GM12878 (cell line): ENCODE results near the gene PADI3. TPM values are rescaled to one million over a fixed set of nuclear protein-coding genes. Genes with fewer than 3 reads are reported as not detected.

ENCODE experiments used
- ATAC-seq: fragments of 200-7000 bp; cut with Tn5 transposase; 3 replicates; pipeline ENCODE4 v1.9.1; 2020; ENCODE audit warnings: mild to moderate bottlenecking, moderate library complexity
- BruUV-seq: library from RNA; stranded (reverse); fragments of 400-500 nt; replicated peaks from 2 replicates; lab custom pipeline; 2021; lab: Mats Ljungman, UMichigan
- CTCF ChIA-PET: fragments of 300-600 bp; sonication (Branson Sonifier 250); formaldehyde crosslinking; extraction: SDS; loops from one replicate; lab custom pipeline; 2021; ENCODE audit warnings: inconsistent platforms; lab: Yijun Ruan, JAX
- POLR2A ChIA-PET: fragments of 350-600 bp; formaldehyde crosslinking; extraction: SDS; loops from one replicate; lab custom pipeline; 2021; ENCODE audit warnings: inconsistent platforms; lab: Charles Lee
- RAD21 ChIA-PET: fragments of 300-600 bp; sonication (Branson Sonifier 250); formaldehyde crosslinking; loops from one replicate; lab custom pipeline; 2023; ENCODE audit warnings: antibody characterized with exemption; ENCODE audit not compliant: unreplicated experiment; lab: Charles Lee
- SMC1A ChIA-PET: fragments of 300-600 bp; sonication (Branson Sonifier 250); formaldehyde crosslinking; loops from one replicate; lab custom pipeline; 2023; ENCODE audit not compliant: unreplicated experiment, uncharacterized antibody; lab: Charles Lee
- DNase-seq: peaks from one replicate; pipeline ENCODE4 v3.0.0-alpha.2; 2011; ENCODE audit warnings: low read depth, low spot score
- FAIRE-seq: peaks from 3 replicates; lab custom pipeline; 2011; peaks lifted over from hg19 to GRCh38; lab: Jason Lieb, UNC
- H2AFZ ChIP-seq: 2 replicates; pipeline ENCODE4 v1.6.0; 2011; ENCODE audit warnings: low read depth, low read length, control low read depth; ENCODE audit not compliant: control insufficient read depth
- H3K27ac ChIP-seq: 2 replicates; pipeline ENCODE4 v1.5.1; 2011; ENCODE audit warnings: control low read depth; ENCODE audit not compliant: control insufficient read depth, insufficient read depth
- H3K27me3 ChIP-seq, 2 experiments: replicated peaks in 1 of 2; 2 replicates each; pipeline versions ENCODE4 v1.6.0 to v1.6.1; 2011; ENCODE audit warnings: low read length in 1 of 2; ENCODE audit not compliant: control insufficient read depth in 2 of 2, insufficient read depth in 2 of 2
- H3K36me3 ChIP-seq, 2 experiments: 2 replicates each; pipeline ENCODE4 v1.5.1; 2011; ENCODE audit warnings: low read length in 1 of 2; ENCODE audit not compliant: control insufficient read depth in 2 of 2, insufficient read depth in 2 of 2
- H3K4me1 ChIP-seq: 2 replicates; pipeline ENCODE4 v1.6.1; 2011; ENCODE audit warnings: mild to moderate bottlenecking, low read length, moderate library complexity, mixed read lengths; ENCODE audit not compliant: control insufficient read depth, insufficient read depth
- H3K4me2 ChIP-seq: 2 replicates; pipeline ENCODE4 v1.6.0; 2011; ENCODE audit warnings: control low read depth; ENCODE audit not compliant: control insufficient read depth, insufficient read depth
- H3K4me3 ChIP-seq: fragments of 200-600 bp; sonication (generic); 2 replicates; pipeline ENCODE4 v1.5.1; 2016
- H3K79me2 ChIP-seq: 2 replicates; pipeline ENCODE4 v1.6.0; 2011; ENCODE audit warnings: low read length; ENCODE audit not compliant: control insufficient read depth, insufficient read depth
- H3K9ac ChIP-seq: 2 replicates; pipeline ENCODE4 v1.8.0; 2011; ENCODE audit warnings: low read length, control low read depth, mixed read lengths; ENCODE audit not compliant: control insufficient read depth, insufficient read depth
- H3K9me3 ChIP-seq: replicated peaks from 3 replicates; pipeline ENCODE4 v1.5.1; 2011; ENCODE audit warnings: mild to moderate bottlenecking, low read length; ENCODE audit not compliant: control insufficient read depth, insufficient read depth
- H4K20me1 ChIP-seq: 2 replicates; pipeline ENCODE4 v1.6.0; 2011; ENCODE audit not compliant: control insufficient read depth, insufficient read depth
- BHLHE40 ChIP-seq, 2 experiments: fragments of 450-650 bp in 1 of 2; IDR thresholded peaks; 2 replicates each; pipeline ENCODE4 v1.6.1; 2011 to 2017; ENCODE audit warnings: low read depth in 2 of 2, borderline replicate concordance in 1 of 2, improper control_type of control experiment in 1 of 2, low read length in 1 of 2, mild to moderate bottlenecking in 1 of 2
- WGBS: methylation state at CpG from one replicate; pipeline ENCODE4 v1.1.6; 2016; ENCODE audit warnings: low lambda C conversion rate; ENCODE audit not compliant: insufficient replicate concordance, insufficient coverage; ENCODE audit errors: missing lambda C conversion rate; 5-methylcytosine and 5-hydroxymethylcytosine counted together
- in situ Hi-C: fragments of 300-500 bp; cut with MboI; formaldehyde crosslinking; loops from 9 replicates; pipeline ENCODE4 v1.14.3; 2018; ENCODE audit warnings: mixed read lengths
- intact Hi-C: fragments of 100-400 bp; cut with micrococcal nuclease; formaldehyde crosslinking; loops from one replicate; pipeline ENCODE4 v1.14.2; 2022; ENCODE audit not compliant: unreplicated experiment
- polyA plus RNA-seq, 11 experiments: library from polyadenylated mRNA; depleted of rRNA in 4 of 11; unstranded in 6 of 11; stranded (reverse) in 5 of 11; fragments of >200 nt; fragmentation: Nextera tagmentation in 4 of 11; fragmentation: Illumina TruSeq in 1 of 11; extraction: Ambion mirVana in 4 of 11; extraction: Trizol in 1 of 11; gene quantifications; 1 replicate in 1 of 11; 2 replicates in 10 of 11; pipeline versions ENCODE4 v1.2.1 to v1.2.3, GENCODE V29; 2011 to 2016; ENCODE audit warnings: inconsistent platforms in 2 of 11, missing spikeins in 2 of 11, low read depth in 1 of 11
- total RNA-seq, 4 experiments: library from RNA; depleted of rRNA in 3 of 4; stranded (reverse); fragments of >200 nt in 3 of 4; fragmentation: Illumina TruSeq in 1 of 4; extraction: Trizol in 1 of 4; gene quantifications; 2 replicates each; pipeline versions ENCODE4 v1.2.1 to v1.2.3, GENCODE V29; 2013 to 2021
- TF ChIP-seq, protein P1 (sequence below): IDR thresholded peaks from 2 replicates; pipeline ENCODE4 v1.6.1; 2012; ENCODE audit warnings: low read length, inconsistent platforms
- TF ChIP-seq, protein P2 (sequence below): fragments of 450-650 bp; IDR thresholded peaks from 2 replicates; pipeline ENCODE4 v1.6.1; 2017; ENCODE audit warnings: mild to moderate bottlenecking, moderate library complexity

PADI3 gene
- total and polyA plus RNA-seq, 10 of the 15 experiments (the other 5 are each of a cell fraction or from before 2014, with no cell fraction given) = 0.01 TPM; not detected in 9

DNA sequence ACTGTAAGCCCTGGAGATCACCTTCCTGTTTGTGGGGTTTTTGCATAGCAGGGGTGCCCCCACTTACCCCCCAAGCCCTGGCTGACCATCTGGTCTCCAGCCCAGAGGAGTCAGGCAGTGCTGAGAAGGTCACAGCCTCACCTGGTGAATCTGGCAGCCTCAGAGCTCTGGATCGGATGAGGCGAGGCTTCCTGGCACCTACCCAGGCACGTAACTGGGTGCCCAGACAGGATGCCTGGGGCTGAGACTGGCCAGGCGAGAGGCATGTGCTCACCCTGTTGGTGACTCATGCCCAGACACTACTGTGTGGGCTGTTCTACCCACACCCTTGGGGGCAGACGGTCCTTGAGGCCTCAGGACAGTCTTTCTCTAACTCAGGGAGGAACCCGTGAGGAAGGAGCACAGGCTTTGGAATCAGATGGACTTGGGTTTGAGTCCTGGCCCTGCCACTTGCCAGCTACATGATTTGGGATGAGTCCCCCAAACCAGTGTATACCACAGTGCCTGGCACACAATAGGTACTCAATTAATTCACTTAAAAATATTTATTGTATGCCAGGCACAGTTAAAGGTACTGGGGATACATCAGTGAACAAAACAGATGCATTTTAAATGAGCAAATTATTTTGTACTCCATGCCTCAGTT, 15.1 kb upstream of the PADI3 start:
- H3K4me2 ChIP-seq = no peak overlapping the region
- ChIA-PET CTCF (interaction anchor here (1.8 to 12.7 kb wide), 7 partner anchors 27 to 176 kb away, joined by 4 to 315 read pairs (median 24); partner anchors contain the start of gene PADI2), SMC1A (interaction anchor here (0.8 to 12.3 kb wide), 5 partner anchors 26 to 173 kb away, joined by 3 to 236 read pairs (median 5); partner anchors contain the start of gene PADI2), POLR2A (interaction anchor here (0.5 to 1.4 kb wide), 2 partner anchors 26 to 93 kb away, joined by 3 to 5 read pairs; no protein-coding TSS in a partner anchor), RAD21 (interaction anchor here (1.1 to 9.5 kb wide), 2 partner anchors 110 to 175 kb away, joined by 3 to 186 read pairs; partner anchors contain the start of gene PADI2)
- no peak overlapping the region for H3K4me3 ChIP-seq
- no peaks in the 10 kb centered on the region for H3K27me3 ChIP-seq
- FAIRE-seq (no peak), DNase-seq (no peak), ATAC-seq (peak; percentile 74)
- H4K20me1 ChIP-seq = no peaks in the 10 kb centered on the region
- no TSS peak for BruUV-seq
- no peak overlapping the region for H3K27ac ChIP-seq
- TF ChIP-seq, protein P1, sequence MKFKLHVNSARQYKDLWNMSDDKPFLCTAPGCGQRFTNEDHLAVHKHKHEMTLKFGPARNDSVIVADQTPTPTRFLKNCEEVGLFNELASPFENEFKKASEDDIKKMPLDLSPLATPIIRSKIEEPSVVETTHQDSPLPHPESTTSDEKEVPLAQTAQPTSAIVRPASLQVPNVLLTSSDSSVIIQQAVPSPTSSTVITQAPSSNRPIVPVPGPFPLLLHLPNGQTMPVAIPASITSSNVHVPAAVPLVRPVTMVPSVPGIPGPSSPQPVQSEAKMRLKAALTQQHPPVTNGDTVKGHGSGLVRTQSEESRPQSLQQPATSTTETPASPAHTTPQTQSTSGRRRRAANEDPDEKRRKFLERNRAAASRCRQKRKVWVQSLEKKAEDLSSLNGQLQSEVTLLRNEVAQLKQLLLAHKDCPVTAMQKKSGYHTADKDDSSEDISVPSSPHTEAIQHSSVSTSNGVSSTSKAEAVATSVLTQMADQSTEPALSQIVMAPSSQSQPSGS = no peak
- TF ChIP-seq BHLHE40 (IDR thresholded peaks at IDR 0.05; ENCODE audit: borderline replicate concordance in 1 of 2, low read depth in 2 of 2, low read length in 1 of 2) = 0 out of 4 replicates have a peak, but pooled peaks of 1 of the 2 experiments have one; percentile 19
- TF ChIP-seq, protein P2, sequence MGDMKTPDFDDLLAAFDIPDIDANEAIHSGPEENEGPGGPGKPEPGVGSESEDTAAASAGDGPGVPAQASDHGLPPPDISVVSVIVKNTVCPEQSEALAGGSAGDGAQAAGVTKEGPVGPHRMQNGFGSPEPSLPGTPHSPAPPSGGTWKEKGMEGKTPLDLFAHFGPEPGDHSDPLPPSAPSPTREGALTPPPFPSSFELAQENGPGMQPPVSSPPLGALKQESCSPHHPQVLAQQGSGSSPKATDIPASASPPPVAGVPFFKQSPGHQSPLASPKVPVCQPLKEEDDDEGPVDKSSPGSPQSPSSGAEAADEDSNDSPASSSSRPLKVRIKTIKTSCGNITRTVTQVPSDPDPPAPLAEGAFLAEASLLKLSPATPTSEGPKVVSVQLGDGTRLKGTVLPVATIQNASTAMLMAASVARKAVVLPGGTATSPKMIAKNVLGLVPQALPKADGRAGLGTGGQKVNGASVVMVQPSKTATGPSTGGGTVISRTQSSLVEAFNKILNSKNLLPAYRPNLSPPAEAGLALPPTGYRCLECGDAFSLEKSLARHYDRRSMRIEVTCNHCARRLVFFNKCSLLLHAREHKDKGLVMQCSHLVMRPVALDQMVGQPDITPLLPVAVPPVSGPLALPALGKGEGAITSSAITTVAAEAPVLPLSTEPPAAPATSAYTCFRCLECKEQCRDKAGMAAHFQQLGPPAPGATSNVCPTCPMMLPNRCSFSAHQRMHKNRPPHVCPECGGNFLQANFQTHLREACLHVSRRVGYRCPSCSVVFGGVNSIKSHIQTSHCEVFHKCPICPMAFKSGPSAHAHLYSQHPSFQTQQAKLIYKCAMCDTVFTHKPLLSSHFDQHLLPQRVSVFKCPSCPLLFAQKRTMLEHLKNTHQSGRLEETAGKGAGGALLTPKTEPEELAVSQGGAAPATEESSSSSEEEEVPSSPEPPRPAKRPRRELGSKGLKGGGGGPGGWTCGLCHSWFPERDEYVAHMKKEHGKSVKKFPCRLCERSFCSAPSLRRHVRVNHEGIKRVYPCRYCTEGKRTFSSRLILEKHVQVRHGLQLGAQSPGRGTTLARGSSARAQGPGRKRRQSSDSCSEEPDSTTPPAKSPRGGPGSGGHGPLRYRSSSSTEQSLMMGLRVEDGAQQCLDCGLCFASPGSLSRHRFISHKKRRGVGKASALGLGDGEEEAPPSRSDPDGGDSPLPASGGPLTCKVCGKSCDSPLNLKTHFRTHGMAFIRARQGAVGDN = 0 out of 2 replicates have a peak, but pooled peaks have one; percentile 22
- H3K9me3 ChIP-seq = no peaks in the 10 kb centered on the region; the same call in 2 of the 3 replicates
- H3K79me2 ChIP-seq = no peaks in the 10 kb centered on the region
- 0 out of 2 replicates have a peak overlapping the region, but pooled peaks have one; percentile 4 for H2AFZ ChIP-seq
- intact Hi-C loops = loop anchor here (10.0 kb wide), 1 partner anchor 101 kb away; no protein-coding TSS in a partner anchor
- in situ Hi-C loops = loop anchor here (10.0 kb wide), 1 partner anchor 289 kb away; no protein-coding TSS in a partner anchor
- WGBS = 14% methylated on average over 6 of the region's 6 CpGs
- no peak overlapping the region for H3K9ac ChIP-seq
- H3K36me3 ChIP-seq = no peaks in the 10 kb centered on the region
- H3K4me1 ChIP-seq = no peaks in the 10 kb centered on the region
